ENCODE results near the gene AKR1B15. TPM values are rescaled to one million over a fixed set of nuclear protein-coding genes. Genes with fewer than 3 reads are reported as not detected.
"Not testable (repeated sequence)": the region's sequence is repeated elsewhere in the genome, so short reads cannot be mapped to it uniquely, and the experiment has no call there.

The AKR1B15 gene
- polyA plus RNA-seq, 1 experiment, result not detected

- no peak for DNase-seq (ENCODE audit: low read depth)
- Histone ChIP-seq H3K36me3 (ENCODE audit: control insufficient read depth, insufficient read depth, low read length) (no peaks in the 10 kb centered on the region), H3K27me3 (ENCODE audit: control insufficient read depth, insufficient read depth, low read length) (peaks cover 1% of the 10 kb centered on the region), H3K4me3 (ENCODE audit: low read depth, low read length) (no peak overlapping the region)
- TF ChIP-seq CTCF (IDR thresholded peaks at IDR 0.05; ENCODE audit: insufficient read depth, low read depth, low read length), result no peak
- POLR2A ChIA-PET, result no interaction called here
- CTCF ChIA-PET, result interaction anchor here (1.0 to 5.9 kb wide), 3 partner anchors 13 to 19 kb away, joined by 4 to 34 read pairs (median 5); partner anchors contain the start of gene AKR1B15
Measured at GRCh38 chr7:134533288-134533771, 15.6 kb upstream of the AKR1B15 start.

- H3K4me3 ChIP-seq (ENCODE audit: low read depth, low read length), result no peak overlapping the region
- no peaks in the 10 kb centered on the region for H3K36me3 ChIP-seq (ENCODE audit: control insufficient read depth, insufficient read depth, low read length)
- DNase-seq (ENCODE audit: low read depth), result no peak
- CTCF ChIA-PET, result interaction anchor here (5.9 kb wide), 1 partner anchor 13 kb away, joined by 34 read pairs; the partner anchor contains the start of gene AKR1B15
- POLR2A ChIA-PET, result interaction anchor here (0.7 kb wide), 1 partner anchor 246 kb away, joined by 17 read pairs; no protein-coding TSS in a partner anchor
- TF ChIP-seq CTCF (IDR thresholded peaks at IDR 0.05; ENCODE audit: insufficient read depth, low read depth, low read length), result no peak
- peaks cover 5% of the 10 kb centered on the region for H3K27me3 ChIP-seq (ENCODE audit: control insufficient read depth, insufficient read depth, low read length)
Measured at GRCh38 chr7:134534633-134535032, 14.3 kb upstream of the AKR1B15 start.

- DNase-seq (ENCODE audit: low read depth), result no peak
- H3K27me3 ChIP-seq (ENCODE audit: control insufficient read depth, insufficient read depth, low read length), result peaks cover 3% of the 10 kb centered on the region; the same call in 1 of the 2 replicates
- TF ChIP-seq CTCF (IDR thresholded peaks at IDR 0.05; ENCODE audit: insufficient read depth, low read depth, low read length), result no peak
- H3K36me3 ChIP-seq (ENCODE audit: control insufficient read depth, insufficient read depth, low read length), result no peaks in the 10 kb centered on the region
- H3K4me3 ChIP-seq (ENCODE audit: low read depth, low read length), result no peak overlapping the region
- CTCF ChIA-PET, result interaction anchor here (0.8 to 5.9 kb wide), 3 partner anchors 12 to 115 kb away, joined by 3 to 34 read pairs (median 4); partner anchors contain the start of gene AKR1B15
- POLR2A ChIA-PET, result interaction anchor here (0.7 kb wide), 1 partner anchor 245 kb away, joined by 17 read pairs; no protein-coding TSS in a partner anchor
Measured at GRCh38 chr7:134535272-134535918, 13.5 kb upstream of the AKR1B15 start.

GRCh38 chr7:134535919-134536299 lies 13.0 kb upstream of the AKR1B15 start:
- Histone ChIP-seq H3K36me3 (ENCODE audit: control insufficient read depth, insufficient read depth, low read length) (no peaks in the 10 kb centered on the region), H3K4me3 (ENCODE audit: low read depth, low read length) (no peak overlapping the region), H3K27me3 (ENCODE audit: control insufficient read depth, insufficient read depth, low read length) (peaks cover 6% of the 10 kb centered on the region)
- no peak for DNase-seq (ENCODE audit: low read depth)
- no peak for TF ChIP-seq CTCF (IDR thresholded peaks at IDR 0.05; ENCODE audit: insufficient read depth, low read depth, low read length)
- ChIA-PET POLR2A (no interaction called here), CTCF (interaction anchor here (0.8 to 5.9 kb wide), 3 partner anchors 12 to 115 kb away, joined by 3 to 34 read pairs (median 4); partner anchors contain the start of gene AKR1B15)

GRCh38 chr7:134536558-134536957 lies 12.4 kb upstream of the AKR1B15 start:
- POLR2A ChIA-PET; DNase-seq (ENCODE audit: low read depth); H3K36me3 ChIP-seq (ENCODE audit: control insufficient read depth, insufficient read depth, low read length); H3K4me3 ChIP-seq (ENCODE audit: low read depth, low read length); H3K27me3 ChIP-seq (ENCODE audit: control insufficient read depth, insufficient read depth, low read length): not testable (repeated sequence)
- CTCF ChIA-PET, result interaction anchor here (0.8 to 5.9 kb wide), 3 partner anchors 11 to 116 kb away, joined by 3 to 34 read pairs (median 4); partner anchors contain the start of gene AKR1B15

GRCh38 chr7:134537273-134537781 lies 11.6 kb upstream of the AKR1B15 start:
- H3K36me3 ChIP-seq (ENCODE audit: control insufficient read depth, insufficient read depth, low read length); H3K4me3 ChIP-seq (ENCODE audit: low read depth, low read length); POLR2A ChIA-PET; DNase-seq (ENCODE audit: low read depth): not testable (repeated sequence)
- H3K27me3 ChIP-seq (ENCODE audit: control insufficient read depth, insufficient read depth, low read length), result peaks cover 10% of the 10 kb centered on the region
- CTCF ChIA-PET, result interaction anchor here (1.3 kb wide), 1 partner anchor 10 kb away, joined by 5 read pairs; no protein-coding TSS in a partner anchor
